Measurements from ENCODE around the gene FAM131C.
"Not testable (repeated sequence)": the region's sequence is repeated elsewhere in the genome, so short reads cannot be mapped to it uniquely, and the experiment has no call there.

The FAM131C gene, protein sequence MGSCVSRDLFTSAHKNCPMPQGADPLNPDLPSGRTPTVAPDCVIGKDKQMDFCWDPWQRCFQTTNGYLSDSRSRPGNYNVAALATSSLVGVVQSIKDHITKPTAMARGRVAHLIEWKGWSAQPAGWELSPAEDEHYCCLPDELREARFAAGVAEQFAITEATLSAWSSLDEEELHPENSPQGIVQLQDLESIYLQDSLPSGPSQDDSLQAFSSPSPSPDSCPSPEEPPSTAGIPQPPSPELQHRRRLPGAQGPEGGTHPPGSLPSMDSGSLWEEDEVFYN

DNA sequence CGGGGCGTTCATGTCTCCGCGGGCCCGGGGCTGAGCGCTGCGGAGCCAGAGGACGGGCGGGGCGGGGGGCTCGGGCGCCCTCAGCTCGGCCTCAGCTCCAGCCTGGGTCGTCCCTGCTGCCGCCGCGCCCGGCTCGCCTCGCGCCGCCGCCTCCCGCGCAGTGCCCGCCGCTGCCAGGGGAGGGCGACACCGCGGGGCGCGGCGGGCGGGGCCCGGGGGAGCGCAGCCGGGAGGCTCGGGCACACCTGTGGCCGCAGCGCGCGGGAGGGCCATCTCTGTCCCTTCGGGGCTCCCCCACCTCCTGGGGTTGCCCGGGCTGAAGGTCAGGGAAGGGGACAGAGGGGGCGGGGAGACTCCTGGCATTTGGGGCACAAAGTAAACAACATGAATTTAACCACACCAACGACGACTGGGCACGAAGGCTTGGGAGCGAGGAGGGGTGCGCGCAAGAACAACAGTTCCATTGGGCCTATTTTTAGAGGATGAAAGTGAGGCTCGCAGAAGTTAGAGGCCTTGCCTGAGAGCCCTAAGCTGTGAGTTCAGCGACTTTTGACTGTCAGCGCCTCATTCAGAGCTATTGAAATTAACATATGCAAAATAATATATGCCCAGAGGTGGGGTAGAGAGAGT is at the start of gene FAM131C:
Gene FAM131C (minus strand): TSS at position 162 of the 630 bp plus-strand sequence. CDS start 209 bp downstream, outside the sequence.
- DNase-seq: peak; percentile 23

DNA sequence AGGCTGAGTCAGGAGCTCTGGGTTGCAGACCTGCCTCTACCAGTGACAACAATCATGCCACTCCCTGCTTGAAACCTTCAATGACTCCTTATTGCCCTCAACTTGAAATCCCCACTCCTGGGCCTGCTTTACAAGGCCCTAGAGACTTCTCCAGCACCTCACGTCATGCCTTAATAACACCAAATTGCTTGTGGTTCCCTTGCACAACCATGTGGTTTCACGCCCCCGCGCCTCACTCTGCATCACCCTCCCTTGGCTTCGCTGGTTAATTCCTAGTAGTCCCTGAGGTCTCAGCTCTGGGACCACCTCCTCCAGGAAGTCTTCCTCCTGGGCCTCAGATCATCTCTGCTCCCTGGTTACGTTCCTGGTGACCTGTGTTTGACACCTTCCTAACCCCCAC is 49.5 kb upstream of the FAM131C start:
- DNase-seq: peak; percentile 99

DNA sequence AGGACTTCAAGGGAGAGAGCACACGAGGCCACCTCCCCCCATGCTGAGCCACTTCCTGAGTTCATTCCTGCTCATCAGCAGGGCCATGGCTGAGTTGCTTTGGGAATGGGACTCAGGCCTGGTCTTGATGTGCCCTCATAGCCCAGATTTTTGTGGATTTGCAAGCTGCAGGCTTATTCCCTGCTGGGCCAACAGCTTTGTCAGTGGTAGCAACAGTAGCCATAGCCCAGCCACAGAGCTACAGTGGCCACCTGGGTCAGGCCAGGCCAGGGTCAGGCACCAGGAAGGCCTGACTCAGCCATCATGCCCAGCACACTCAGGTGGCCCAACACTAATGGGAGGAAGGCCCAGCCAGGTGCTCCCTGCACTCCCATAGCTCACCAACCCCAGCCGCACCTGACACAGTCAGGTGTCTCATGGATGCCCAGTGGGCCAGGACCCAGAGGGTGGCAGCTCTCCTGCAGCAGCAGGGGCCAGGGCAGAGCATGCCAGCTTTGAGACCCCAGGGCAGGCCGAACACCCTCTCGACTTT is 49.0 kb upstream of the FAM131C start:
- DNase-seq: no peak

DNA sequence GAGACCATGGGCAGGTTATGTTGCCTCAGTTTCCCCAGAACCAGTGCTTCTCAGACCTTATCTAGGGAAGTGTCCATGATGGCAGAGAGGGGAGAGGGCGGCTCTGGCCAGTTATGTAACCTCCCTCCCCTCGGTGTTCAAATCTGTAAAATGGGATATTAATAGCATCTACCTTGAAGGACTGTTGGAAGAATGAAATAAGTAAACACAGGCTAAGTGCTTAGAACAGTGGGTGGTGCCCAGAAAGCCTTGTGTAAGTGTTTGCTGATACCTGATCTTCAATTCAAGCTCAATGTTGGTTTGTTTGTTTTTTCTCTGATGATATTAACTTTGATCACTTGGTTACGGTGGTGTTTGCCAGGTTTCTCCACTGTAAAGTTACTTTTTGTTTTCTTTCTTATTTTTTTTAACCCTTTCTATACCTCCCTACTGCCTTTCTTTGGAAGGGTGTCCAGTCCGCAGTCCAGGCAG is 47.5 kb upstream of the FAM131C start:
- DNase-seq: peak; percentile 97

DNA sequence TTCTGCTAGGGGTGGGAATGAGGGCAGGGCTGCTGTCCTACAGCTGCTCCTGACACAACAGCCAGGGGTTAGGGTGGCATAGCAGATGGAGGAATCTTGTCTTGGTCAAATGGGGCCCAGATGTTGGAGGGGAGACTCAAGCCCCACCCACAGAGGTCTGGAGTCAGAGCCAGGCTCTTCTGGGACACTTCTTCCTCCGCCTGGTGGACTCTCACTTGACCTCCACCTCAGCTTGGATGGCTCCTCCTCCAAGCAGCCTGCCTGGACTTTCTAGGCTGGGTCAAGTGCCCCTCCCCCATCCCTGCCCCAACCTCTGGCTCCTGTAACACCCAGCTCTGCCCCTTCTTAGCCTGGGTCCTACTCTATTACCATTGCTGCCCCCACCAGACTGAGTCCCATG is 47.0 kb upstream of the FAM131C start:
- no peak for DNase-seq

DNA sequence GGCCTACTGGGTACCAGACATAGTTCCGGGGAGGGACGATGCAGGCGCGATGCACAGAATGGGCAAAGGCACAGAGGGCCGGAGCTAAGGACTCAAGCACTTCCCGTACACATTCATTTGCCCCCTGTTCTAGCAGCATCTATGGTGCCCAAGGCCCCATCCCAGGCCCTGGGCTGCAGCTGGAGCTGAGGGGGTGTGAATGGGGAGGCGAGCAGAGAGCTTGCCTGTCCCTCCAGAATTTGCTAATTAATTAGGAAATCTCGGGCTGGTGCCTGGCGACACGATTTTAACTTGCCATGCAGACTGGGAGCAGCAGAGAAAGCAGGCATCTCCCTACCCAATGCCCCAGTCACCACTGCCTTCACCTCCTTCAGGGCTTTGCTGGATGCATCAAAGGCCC is 46.5 kb upstream of the FAM131C start:
- no peak for DNase-seq

DNA sequence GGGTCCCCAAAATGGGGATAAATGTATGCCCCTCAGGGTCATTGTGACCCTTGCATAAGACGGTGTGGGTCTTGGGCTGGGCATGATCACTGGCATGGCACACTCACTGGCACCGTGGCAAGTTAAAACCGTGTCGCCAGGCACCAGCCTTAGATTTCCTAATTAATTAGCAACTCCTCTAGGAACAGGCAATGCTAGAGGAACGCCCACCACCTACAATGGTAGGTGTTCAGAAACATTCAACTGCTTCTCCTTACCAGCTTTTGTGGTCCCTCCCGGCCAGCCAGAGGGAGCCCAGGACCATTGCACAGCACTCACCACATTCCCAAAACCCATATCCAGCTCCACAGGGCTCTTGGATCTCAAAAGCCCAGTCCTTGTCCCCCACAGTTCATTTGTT is 46.1 kb upstream of the FAM131C start:
- no peak for DNase-seq

DNA sequence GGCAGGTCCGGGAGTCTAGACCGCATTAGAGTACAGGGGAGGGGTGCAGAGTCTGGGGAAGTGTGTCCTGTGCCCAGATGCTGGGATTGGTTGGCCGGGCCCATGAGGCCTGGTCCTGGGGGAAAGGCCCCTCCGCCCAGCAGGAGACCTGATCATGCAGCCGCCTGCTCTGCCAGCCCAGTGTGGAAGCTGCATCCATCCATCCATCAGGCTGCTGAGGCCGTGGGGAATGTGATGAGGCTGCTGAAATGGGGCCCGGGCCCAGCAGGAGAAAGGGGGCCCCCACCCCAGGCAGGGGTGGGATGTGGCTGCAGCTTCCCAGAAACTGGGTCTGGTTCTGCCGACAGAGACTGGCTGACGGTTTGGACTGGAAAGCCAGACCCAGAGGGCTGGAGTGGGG is 45.3 kb upstream of the FAM131C start:
- no peak for DNase-seq

DNA sequence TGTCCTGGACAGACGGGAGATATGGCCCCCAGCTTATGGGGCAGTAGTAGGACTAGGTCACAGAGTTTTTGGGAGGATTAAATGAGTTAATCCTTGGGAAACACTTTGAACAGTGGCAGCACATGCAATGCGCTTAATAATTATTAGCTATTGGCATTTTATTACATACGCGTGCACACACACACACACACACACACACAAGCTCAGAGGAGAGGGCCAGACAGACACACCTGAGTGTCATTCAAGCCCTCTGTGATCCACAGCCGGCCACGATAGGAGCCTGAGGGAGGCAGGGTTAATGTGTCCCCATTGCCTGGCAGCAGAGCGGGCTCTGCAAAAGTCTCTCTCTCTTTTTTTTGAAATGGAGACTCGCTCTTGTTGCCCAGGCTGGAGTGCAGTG is 44.5 kb upstream of the FAM131C start:
- DNase-seq: no peak

DNA sequence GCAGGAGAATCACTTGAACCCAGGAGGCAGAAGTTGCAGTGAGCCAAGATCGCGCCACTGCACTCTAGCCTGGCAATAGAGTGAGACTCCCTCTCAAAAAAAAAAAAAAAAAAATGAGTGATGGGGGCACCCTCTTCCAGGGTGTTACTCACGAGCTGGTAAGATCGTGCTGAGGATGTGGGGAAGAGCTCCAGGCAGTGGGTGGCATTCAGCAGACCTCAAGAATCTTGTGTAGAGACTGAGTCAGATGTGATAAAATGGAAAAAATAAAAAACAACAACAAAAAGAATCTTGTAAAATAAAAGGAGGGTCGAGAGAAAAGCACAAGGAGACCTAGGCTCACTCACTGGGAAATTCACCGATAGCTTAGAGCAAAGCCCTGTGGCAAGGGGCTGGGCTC is 43.9 kb upstream of the FAM131C start:
- DNase-seq: no peak

DNA sequence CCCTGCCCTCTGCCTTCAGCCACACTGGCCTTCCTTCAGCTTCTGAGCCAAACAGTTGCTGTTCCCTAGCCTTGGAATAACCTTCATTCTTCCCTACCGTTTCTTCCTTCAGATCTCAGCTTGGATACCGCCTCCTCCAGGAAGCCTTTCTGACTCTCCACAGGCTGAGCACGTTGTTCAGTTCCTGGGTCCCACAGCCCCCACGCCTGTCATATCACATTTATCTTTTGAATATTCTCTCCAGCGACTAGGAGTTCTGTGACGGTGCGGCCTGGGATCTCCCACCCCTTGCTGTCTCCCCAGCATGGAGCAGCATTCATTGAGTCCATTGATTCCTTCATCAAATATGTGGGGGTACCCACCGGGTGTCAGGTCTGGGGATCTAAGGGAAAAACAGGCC is 43.2 kb upstream of the FAM131C start:
- DNase-seq: no peak

DNA sequence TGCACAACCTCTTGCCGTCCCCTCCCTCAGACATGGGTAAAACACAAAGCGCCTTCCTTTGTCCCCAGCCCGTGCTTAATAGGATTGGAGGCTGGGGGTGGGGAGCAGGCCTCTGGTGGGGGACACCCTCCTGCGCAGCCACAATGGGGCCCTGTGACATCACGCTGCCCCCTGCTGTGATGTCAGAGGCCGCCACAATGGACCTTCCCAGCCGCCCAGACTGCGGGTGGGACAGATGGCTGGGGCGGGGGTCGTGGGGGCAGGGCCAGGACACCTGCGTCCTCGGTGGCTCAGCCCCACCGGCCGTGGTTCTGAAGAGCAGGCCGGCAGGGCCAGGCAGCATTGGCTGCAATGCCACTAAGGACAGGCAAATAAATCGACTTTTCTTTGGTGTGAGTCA is 42.6 kb upstream of the FAM131C start:
- no peak for DNase-seq

DNA sequence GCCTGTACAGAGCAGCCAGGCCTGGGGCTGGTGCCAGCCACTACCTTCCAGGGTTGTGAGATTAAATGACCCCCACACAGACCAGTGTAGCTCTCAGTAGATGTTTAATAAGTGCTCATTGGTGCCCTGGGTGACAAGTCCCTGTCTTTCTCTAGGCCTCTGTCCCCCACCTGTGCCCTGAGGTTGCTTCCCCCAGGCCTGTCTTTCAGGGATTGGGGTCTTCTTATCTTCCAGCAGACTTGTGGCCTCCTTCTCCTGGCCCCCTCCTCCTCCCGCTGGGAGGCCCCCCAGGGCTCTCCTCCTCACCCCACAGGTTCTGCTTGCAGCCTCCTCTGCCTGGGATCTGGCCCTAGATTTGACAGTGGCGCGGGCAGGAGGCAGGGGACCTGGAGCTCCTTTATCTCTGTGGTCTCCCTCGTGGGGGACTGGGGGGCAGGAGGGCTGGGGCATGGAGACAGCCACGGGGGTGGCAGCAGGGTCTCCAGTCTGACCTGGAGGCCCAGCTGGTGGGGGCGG is 42.1 kb upstream of the FAM131C start:
- no peak for DNase-seq

DNA sequence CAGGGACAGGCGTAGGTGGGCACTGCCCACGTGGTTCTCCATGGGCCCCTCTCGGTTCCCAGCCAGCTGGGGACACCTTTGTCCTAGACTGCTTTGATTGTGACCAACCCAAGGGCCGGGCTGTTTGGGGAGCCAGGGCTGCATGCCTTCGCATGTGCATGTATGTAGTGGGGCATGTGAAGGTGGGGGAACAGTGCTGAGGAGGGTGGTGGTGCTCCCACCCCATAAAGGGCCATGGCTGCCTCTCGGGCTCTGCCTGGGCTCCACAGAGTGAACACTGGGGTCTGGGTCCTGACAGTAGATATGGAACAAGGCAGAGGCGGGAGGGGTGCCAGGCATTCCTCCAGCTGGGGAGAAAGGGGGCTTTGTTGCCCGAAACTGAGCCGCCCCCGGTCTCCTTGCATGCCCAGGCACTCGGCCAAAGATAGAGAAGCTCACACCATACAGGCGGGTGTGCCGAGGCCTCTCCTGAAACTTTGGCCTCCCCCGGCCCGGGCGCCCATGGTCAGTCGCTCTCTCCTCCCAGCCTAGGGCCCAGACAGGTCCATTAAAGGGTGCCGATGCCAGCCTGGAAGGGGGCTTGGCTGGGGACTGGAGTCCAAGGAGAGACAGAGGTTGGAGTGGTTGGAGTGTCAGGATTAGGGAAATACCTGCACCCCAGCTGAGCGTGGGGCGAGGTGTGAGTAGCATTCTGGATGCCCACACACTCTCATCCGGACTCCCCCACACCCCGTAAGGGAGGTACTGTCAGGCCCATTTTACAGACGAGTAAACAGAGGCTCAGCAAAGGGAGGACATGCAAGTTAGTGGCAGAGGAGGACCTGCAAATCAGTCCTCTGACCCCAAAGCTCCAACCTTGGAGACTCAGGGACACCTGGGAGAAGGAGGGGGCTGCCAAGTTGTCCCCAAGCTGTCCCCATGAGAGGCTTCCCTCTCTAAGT is 41.3 kb upstream of the FAM131C start:
- DNase-seq: no peak

DNA sequence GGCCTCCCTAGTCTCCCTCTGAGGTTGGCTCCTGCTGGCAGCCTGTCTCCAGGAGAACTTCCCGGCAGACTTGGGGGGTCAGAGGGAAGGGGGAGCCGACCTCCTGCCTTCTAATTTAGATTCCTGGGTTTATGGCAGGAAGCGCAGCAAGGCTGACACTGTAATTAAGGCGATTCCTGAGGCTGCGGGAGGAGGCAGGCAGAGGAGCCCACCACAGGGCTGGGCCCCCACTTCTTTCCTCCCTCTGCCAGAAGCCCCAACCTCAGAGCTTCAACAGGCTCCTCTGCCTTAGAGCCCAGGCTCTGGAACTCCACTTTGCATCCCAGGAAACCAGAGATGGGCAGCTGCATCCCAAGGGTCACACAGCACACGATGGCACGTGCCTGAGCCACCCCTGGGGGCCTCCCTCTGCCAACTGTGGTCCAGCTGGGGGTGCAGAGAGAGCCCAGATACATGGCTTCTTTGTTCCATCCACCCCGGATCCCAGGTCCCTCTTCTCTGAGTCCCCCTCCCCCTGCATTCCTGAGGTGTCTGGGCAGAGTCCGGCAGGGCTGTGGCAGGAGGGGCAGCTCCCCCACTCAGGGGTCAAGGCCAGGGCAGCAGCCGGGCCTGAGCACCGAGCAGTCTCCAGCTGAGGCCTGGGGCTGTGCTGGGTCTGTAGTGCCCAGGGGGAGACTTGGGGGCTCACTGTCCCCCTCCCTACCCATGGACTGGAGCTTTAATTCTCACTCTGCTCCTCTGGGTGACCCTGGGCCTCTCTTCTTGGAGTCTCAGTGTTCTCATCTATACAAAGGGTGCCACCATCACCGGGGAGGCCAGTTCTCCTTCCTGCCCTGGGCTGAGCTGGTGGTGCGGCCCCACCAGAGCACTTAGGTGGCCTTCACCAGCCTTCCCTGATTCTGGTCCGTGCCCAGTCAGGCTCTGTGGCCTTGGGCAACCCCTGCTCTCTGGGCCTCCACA is 39.4 kb upstream of the FAM131C start:
- DNase-seq: no peak

DNA sequence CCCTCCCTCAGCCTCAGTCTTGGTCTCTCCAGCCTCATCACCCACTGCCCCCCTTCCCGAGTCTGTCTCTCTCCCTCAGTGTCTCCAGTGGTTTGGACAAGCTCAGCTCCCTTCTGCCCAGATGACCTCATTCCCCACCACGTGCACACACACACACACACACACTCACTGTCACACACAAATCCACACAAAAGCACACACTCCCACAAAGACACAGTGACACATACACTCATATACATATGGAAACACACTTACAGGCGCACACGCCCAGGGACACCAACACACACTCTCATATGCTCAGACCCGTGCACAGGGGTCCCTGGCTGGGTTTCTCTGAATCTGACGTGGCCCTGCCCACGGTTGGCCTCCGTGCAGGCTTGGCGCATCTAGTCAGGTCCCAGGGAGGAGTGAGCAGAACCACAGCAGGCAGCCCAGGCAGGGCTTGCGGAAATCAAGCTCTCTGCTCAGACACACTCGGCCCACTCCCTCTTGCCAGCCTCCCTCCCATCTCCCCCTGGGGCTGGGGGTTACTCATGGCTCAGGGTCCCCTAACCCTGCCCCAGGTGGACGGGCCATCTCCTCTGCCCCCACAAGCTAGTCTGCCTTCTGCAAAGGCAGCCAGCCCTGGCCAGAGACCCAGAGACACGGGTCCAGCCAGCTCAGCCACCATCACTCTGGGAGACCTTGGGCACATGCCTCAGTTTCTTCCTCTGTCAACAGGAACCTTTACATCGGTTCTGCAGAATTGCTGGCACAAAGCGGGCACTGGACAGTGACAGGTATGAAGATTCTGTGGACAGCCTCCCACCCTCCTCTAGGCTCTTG is 38.5 kb upstream of the FAM131C start:
- DNase-seq: no peak

DNA sequence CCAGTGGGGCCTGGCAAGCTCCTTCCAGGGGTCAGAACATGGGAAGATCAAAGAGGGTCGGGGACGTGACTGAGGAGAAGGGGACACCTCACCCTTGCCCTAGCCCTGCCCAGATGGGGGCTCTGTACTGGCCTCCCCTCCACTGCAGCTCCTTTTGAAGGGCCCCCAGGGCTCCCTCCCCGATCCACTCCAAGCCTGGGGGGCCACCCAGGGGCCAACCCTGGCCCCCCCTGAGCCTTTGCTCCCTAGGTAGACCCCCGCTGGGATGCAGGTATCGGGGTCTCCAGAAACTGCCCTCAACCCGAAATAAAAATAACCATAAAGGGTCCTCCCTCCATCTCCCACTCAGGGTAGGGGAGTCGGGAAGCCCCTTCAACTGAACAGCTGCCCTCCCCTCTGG is 37.4 kb upstream of the FAM131C start:
- no peak for DNase-seq

DNA sequence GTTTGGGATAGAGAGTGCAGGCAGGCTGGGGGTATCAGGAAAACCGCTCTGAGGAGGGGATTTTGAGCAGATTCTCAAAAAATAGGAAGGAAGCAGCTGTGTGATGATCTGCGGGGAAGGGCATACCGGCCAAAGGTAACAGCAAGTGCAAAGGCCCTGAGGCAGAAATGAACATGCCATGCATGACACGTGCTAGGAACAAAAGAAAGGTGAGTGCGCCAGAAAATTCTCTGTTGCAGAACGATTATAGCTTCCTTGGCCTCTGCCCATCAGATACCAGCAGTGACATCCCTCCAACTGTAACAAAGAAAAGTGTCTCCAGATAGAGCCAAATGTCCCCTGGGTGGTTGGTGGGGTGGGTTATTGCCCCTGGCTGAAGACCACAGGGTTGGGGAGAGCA is 37.0 kb upstream of the FAM131C start:
- DNase-seq: no peak

DNA sequence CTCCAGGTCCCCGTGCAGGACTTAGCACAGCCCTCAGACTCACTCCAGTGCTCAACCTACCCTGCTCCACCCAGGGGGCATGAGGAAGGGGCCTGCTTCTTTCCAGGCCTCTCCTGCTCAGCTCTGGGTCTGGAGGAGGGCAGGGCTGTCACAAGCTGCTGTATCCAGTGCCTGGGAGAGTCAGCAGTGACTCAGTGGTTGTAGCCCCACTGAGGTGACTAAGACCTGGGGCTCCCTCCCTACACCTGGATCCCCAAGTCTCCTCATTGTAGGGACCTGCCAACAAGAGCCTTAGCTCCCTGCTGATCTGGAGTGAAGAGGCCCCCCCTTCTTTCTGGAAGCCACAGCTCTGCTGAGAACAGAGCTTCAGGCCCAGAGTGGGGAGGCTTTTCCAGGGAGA is 36.1 kb upstream of the FAM131C start:
- DNase-seq: no peak

DNA sequence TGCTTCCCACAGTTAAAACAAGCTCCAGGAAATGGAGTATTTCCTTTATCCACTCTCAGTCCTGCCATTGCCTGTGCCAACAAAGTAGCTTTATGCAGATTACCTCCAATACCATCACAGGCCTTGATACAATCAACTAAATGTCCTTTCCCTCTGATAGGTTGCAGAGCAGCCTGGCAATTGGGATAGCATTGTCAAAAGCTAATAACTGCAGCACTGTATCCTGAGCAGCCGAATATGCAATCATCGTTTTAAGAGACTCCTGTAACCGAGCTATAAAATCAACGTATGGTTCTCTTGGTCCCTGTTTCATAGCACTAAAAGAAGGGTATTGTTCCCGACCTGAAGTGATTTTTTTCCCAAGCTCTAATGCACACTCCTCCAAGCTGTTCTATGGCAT is 33.6 kb upstream of the FAM131C start:
- DNase-seq: not testable (repeated sequence)

DNA sequence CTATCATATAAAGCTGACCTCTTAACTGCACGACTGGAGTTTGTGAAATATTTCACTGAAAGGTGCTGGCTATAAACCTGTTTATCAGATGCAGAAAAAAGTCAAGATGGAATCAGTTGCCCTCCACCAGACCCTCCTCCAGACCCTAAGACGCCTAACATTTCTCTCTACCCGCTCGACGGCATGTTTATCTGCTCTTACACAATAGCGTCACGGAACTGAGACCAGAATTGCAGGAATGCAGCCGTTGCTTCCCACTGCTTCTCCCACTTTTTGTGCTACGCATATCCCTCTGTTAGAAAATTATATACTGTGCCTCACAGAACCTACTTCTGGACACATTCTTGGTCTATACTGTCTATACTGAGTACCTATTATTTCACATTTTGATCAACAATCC is 28.2 kb upstream of the FAM131C start:
- no peak for DNase-seq

Measured in DMS79 treated with DMSO at 0.1 percent for 48 hours (cell line).